ENCODE data around the gene TCF7L1.

GRCh38 chr2:85164145-85164569 lies 31.0 kb downstream of the TCF7L1 start:
- TF ChIP-seq CTCF (IDR thresholded peaks at IDR 0.05 in 4 of 5, conservative IDR thresholded peaks at IDR 0.05 in 1 of 5) = peak in 1 of 5 experiments; percentile 5
- TF ChIP-seq POLR2A (IDR thresholded peaks at IDR 0.05) = no peak
